Stimulated activated CD8-positive, alpha-beta memory T cell treated with anti-CD3 and anti-CD28 coated beads, Interleukin-12 subunit alpha, Interleukin-12 subunit beta, amount 100 ng/mL, for 1 hour (primary cell): ENCODE measurements around the gene KRTAP13-4.

ENCODE experiments used
- DNase-seq: peaks from one replicate; pipeline ENCODE4 v3.0.0-alpha.2; 2020; ENCODE audit warnings: low read depth

KRTAP13-4 gene, protein sequence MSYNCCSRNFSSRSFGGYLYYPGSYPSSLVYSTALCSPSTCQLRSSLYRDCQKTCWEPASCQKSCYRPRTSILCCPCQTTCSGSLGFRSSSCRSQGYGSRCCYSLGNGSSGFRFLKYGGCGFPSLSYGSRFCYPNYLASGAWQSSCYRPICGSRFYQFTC

DNA sequence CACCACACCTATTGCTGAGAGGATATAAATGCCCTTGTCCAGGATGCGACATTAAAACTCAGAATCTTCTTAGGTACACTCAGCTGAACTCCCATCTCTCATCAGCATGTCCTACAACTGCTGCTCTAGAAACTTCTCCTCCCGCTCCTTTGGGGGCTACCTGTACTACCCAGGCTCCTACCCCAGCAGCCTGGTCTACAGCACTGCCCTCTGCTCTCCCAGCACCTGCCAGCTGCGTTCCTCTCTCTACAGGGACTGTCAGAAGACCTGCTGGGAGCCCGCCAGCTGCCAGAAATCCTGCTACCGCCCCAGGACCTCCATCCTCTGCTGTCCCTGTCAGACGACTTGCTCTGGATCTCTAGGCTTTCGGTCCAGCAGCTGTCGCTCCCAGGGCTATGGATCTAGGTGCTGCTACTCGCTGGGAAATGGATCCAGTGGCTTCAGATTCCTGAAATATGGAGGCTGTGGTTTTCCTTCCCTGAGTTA lies at the start of gene KRTAP13-4:
TSS of gene KRTAP13-4 (plus strand) at position 51 of the 486 bp plus-strand sequence. CDS start at position 107, 56 bp downstream.
- no peak for DNase-seq

DNA sequence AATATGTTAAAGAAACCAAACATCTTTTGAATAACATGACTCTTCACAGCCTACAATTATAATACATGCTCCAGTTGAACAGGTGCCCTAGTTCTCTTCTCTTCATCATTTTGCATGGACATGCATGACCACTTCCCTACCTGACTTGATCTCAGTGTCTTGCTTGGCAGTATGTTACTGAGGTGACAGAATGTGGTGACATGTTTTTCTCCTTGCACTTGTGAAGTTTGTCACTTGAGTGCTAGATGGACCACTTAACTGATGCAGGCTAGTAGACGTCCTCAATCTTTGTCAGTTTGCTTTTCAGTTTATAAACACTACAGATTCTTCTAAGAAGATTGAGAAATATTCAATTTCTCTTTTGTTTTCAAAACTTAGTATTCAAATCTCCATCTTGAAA lies 47.8 kb upstream of the KRTAP13-4 start:
- no peak for DNase-seq

DNA sequence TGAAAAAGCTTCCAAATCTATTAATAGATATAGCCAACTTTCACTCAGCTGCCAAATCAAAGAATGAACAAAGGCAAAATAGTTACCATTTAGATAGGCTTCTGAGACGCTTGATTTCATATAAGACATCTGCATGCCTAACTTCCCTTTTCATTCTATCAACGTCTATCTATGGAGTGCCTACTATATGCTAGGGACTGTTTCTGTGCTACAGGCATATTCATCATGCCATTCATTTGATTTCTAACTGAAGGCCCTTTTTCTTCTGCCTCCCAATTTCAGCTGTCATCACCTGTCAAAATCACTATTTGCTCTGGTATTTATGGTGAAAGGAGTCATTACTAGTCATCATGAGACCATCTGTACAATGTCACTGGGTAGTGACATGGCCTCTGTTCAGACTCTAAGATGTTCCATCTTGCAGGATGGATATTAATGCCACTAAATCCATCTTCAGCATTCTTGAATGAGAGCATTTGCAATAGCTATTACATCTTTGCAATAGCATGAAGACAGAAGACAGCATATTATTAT lies 38.5 kb upstream of the KRTAP13-4 start:
- no peak for DNase-seq

DNA sequence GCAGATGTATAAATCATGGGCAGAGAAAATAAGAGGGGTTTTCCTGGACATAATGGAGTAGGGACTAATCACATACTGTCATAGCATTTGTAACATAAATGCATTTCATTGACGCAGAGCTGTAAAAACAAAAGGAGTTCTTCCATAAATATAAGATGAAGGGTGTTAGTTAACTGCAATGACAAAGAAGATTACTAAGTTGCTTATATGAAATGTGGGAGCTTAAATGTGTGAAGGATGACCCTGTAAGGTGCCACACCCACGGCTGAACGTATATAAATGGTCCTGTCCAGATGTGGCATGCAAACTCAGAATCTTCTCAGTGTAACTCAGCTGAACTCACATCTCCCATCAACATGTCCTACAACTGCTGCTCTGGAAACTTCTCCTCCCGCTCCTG lies 34.3 kb upstream of the KRTAP13-4 start, which contains the start of gene KRTAP13-1:
TSS of gene KRTAP13-1 (plus strand) at position 301 of the 400 bp plus-strand sequence. CDS start at position 357, 56 bp downstream.
- DNase-seq: no peak

DNA sequence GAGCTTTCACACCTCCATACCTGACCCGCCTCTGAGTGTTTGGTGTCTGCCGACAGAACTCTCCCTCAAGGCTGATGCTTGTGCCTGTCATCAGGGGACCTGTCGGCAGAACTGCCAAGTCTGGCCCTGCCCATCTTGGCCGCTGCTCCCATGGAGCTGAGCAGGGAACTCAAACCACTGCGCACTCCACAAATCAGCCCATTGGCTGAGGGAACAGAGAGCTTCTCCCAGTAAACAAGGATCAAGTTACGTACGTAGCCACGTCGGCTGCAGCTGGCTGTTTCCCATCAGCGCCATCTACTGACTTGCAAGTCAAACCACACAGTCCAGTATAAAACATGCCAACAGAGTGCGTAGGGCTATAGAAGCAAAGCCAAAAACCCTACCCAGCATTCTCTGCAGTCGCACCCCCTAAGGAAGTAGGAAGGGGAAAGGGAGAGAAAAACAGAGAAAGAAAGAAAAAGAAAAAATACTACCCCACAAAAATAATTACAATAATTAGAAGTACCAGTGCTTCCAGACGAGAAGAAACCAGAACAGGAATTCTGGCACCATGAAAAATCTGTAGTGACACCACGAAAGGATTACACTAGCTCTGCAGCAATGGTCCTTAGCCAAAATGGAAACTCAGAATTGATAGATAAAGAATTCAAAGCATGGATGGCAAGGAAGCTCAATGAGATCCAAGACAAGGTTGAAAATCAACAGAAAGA lies 21.1 kb upstream of the KRTAP13-4 start:
- DNase-seq: no peak

DNA sequence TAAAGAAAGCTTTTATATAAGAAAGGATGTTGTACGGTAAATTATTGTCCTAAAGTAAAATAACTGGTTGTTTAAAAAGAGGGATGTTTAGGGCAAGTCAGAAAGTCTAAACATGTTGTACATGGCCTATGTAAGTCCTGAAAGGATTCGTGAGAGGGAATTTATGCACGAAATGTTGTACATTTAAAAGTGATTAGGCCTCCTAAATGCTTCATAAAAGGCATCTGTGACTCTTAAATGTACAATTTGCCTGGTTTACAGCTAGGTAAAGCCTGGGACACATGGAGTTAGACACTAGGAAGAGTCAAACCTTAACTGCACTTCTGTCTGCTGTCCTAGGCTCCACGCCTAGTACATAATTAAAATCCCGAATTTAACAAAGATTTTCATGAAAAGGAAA lies 14.0 kb upstream of the KRTAP13-4 start:
- no peak for DNase-seq

DNA sequence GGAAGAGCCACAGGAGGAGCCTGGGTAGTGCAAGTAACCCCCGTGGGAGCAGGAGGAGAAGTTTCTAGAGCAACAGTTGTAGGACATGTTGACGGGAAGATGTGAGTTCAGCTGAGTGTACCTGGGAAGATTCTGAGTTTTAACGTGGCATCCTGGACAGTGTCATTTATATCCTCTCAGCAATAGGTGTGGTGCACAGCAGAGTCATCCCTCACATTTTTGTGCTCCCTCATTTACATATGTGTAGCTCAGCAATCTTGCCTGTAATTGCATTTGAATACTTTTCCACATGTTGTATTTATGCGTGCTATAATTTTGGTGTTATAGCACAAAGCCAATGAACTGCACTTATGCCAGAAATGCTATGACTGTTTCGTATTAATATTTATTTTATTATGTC lies 4.2 kb upstream of the KRTAP13-4 start, which contains the start of gene KRTAP13-3:
TSS of gene KRTAP13-3 (minus strand) at position 101 of the 400 bp plus-strand sequence. CDS start at position 87, 14 bp downstream.
- DNase-seq: no peak

DNA sequence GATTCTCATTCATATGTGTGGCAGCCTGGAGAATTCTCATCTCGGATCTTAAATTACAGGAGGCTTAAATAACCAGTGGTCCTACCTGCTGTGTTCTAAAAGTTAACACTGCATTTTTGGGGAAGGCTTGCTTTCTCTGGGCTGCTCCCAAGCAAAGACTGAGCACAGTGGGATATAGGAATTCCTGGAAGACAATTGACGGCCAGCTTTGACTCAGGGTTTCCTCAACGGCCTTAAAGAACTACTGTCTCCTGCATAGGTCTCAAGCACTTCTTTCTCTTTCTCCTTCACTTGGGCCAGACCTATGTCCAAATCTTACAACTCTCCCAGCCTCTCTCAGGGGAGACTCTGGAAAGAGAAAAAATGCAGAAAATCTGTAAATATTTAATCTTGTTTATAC lies 3.3 kb upstream of the KRTAP13-4 start:
- no peak for DNase-seq

DNA sequence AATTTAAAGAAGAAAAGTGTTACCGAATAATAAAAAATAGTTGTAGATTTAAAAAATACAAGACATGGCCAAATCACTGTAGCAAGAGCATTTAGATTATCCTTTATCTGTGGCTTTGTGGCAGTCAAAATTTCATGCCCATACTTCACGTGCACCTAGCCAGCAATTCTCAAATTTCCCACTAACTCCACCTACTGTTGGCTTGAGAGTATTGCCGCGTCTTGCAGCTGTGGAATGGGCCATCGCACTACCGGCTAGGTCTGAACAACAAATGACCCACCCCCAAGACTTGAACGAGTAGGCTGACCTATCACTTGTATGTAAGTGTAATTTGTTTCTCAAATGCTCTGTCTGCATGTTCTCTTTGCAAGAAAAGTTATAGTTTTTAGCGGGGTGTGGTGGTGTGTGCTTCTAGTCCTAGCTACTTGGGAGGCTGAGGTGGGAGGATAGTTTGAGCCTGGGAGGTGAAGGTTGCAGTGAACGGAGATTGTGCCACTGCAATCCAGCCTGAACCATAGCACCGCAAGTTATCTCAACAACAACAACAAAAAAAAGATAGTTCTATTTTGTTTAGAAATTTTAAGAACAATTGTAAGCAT lies 4.1 kb downstream of the KRTAP13-4 start:
- DNase-seq: no peak

DNA sequence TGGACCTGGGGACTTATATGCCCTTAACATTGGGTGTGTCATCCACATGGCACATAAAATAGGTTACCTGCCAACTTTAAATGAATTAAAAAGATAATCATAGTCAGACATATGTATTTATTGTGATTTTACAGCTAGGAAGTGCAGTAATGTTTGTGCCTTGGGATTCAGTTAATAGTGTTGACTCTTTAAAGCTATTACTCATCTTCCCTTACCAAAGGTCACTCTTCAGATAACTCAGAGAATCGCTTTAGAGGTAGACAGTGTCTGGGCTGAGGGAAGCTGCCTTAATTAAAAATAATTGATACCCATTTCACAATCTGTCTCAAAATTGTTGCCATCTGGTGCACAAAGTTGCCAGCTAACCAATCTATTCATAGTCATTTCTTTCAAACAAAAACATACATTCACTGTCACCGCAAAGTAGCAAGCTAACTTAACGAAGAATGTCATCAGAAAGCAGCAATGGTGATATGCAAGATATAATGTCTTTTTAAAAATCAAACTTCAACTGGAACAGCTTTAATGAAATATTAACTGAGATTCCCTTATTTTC lies 7.1 kb downstream of the KRTAP13-4 start:
- no peak for DNase-seq

DNA sequence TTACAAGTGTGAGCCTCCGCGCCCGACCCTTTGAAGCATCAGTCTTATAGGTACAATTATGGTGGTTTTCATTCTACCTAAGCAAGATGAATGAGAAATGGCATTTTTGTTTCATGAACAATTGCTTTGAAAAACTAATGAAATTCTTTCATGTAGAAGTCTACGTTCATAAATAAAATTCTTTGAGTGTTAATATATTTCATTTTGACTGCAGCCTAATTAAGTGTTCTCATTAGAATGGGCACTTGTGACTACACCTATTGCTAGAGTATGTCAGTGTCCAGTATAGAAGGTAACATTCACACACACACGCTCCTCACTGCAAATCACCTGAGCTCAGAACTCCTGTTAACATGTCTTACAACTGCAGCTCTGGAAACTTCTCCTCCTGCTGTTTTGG lies 10.0 kb downstream of the KRTAP13-4 start, which contains the start of gene KRTAP15-1:
TSS of gene KRTAP15-1 (plus strand) at position 301 of the 400 bp plus-strand sequence. CDS start at position 354, 53 bp downstream.
- DNase-seq: no peak

DNA sequence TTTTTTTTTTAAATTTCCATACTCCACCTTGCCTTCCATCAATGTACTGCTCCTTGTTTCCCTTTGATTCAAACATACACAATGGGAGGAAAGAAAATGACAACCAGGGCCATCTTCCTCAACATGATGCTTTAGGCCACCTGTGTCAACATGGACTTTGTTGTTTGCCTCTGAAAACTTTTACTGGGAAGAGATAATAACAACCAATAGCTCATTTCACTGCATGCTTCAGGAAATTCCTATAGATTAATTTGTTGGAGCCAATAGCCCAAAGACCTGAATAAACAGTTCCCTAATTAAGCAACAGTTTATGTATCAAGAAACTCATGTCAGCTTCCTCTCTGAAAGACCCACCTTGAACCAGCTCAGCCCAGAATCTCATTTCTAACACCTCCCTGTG lies 13.2 kb downstream of the KRTAP13-4 start:
- DNase-seq: no peak

DNA sequence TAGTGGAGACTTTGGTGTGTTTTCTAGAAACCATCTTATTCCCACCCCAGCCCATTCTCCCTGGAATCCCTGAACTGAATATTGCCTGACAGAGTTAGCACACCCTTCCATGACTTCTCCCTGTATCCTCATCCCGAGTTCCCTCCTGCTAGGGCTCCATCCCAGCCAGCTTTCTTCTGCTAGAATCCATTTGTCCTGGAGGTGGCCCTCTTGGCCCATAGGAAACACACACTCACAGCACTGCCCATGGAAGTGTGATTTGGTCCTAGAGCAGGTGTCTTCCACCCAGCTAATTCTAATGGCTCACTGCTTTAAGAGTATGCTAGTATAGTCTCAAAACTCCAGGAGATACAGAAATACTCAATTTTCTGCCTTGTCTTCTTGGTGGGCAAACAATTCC lies 14.2 kb downstream of the KRTAP13-4 start:
- DNase-seq: no peak

DNA sequence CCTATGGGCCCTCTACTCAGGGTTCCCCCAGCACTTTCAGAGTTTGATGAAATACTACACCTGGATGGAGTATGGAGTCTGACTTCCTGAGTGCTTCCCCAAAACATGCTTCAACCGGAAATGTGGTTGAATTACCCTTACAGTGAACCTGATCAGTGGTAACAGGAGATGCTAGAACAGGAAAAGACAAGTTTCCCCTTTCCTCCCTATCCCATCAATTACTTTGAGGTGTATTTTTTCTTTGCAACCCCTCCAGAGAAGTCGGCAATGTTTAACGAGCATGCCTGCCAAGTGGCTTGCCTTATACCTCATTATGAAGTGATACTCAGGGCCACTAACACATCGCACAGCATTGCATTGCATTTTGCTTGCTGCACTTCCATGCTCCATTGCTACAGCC lies 17.0 kb downstream of the KRTAP13-4 start:
- no peak for DNase-seq

DNA sequence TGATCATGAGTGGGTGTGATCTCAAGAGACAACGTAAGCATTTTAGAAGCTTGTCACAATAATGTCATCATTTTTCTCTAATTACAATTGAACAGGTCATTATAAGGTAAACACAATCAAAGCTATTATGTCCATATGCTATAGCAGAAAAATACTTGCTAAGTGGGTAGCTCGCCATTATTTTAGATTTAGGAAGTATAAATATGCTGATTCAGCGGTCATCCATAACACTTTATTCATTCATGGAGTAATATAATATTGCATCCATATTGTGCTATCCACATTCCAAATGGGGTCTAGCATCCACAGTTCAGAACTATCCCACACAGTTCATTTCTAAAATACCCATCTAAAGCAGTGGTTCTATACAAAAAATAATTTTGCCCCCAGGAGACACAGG lies 18.5 kb downstream of the KRTAP13-4 start:
- no peak for DNase-seq

DNA sequence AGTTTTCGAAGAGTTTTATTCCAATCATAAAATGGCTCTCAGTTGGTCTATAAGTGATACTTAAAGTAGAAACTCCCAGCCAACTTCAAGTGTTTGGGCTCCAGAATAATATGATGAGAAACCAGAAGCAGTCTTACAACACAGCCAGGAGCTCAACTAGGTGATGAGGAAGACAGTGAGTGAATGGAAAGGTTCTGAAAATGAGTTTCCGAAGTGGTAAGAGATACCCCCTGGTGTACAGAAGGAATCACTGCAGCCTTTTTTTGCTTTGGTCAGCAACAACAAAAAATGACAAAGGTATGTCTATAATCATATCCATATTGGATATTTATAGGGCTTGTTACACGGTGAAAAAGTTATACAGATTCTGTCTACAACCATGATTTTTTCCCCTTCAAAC lies 33.7 kb downstream of the KRTAP13-4 start:
- no peak for DNase-seq

DNA sequence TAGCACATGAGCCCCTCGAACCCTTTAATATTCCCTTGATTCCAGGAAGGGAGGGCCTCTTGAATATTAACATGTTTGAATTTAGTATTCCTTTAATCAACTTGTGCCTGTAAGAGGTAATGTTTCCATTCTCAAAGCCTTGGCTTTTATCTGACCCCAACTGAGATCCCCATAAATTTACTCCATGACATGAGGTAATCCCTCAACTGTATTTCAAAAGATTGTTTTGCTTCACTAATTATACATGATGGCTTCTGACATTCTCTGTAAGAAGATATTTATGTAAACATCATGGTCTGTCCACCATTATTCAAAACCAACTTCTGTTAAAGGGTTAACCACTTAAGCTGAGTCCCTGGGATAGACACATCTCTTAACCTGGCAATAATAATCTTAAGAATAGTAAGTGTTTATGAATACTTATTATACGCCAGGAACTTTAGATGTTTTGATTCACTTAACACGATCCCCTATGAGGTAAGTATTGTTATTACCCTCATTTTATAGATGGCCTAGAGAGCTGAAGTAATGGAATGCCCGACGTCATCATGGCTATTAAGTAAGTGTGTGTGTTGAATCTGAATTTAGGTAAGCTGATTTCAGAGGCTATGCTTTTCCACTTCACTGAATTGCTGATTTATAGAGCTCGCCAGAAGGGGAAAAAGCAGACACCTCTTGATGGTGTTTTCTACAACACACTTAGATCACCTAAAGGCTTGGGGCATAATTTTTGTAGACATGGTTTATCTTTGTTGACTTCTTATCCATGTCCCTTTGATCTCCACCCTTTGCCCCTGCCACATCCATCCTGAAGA lies 39.1 kb downstream of the KRTAP13-4 start:
- DNase-seq: no peak

DNA sequence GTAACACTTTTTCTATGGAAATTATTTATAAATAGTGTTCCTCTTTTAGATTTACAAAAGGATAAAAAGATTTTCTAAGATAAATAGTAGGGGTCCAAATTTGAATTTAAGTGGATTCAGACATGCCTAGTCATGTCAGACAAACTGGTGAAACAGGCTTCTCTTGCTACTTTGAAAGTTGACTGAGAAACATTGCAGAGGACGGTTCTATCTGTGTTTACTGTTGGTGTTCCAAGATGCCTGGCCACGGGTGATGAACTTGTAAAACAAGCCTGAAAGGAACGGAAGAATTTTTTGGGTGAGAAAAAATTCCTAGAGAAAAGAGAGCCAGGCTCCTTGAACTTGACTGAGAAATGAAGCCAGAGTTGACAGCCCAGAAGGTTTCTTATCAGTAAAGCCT lies 48.0 kb downstream of the KRTAP13-4 start:
- no peak for DNase-seq

DNA sequence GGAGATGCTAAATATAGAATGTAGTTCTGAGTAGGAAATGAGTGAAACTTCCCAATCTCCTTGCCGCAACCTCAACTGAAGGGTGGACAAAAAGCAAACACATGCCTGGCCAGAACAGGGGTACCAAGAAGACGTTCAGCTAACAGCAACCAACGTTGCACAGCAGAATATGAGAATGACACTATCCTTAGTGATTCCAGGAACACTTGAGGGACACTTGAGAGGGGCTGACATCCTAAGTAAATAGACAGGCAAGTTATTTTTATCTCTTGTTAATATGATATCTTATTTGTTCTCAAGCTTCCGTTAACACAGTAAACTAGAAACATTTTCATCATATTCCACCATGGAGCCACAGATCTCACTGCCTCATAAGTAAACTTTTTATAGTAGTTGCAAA lies 49.2 kb downstream of the KRTAP13-4 start:
- no peak for DNase-seq

DNA sequence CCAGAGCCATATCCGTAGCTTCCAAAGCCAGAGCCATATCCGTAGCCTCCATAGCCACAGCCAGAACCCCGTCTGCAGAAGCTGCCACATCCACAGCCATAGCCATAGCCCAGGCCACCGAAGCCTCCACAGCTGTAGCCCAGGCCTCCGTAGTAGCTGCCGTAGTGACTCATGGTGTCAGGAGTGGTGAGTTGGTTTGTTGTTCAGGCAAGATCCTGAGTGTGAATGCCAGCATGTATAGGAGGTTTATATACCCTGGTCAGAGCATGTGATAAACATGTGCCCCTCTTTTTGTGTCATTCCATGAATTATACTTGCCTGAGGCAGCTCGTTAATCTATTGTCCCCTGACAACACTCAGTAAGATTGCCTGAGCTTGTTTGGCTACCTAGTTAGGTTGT lies 50.1 kb downstream of the KRTAP13-4 start, which contains the start of gene KRTAP19-1:
TSS of gene KRTAP19-1 (minus strand) at position 223 of the 400 bp plus-strand sequence. CDS start at position 173, 50 bp downstream.
- DNase-seq: no peak
